Common myeloid progenitor, CD34-positive (primary cell): ENCODE measurements around the gene ETS2.

Experiments used
- CTCF ChIA-PET: fragments of 350-600 bp; sonication (Branson Sonifier 250); formaldehyde crosslinking; loops from one replicate; lab custom pipeline; 2021; ENCODE audit warnings: antibody characterized with exemption; lab: Charles Lee
- POLR2A ChIA-PET: fragments of 350-600 bp; sonication (Branson Sonifier 250); formaldehyde crosslinking; loops from one replicate; lab custom pipeline; 2021; ENCODE audit warnings: antibody characterized with exemption; lab: Charles Lee
- DNase-seq, 3 donors: peaks; one replicate each; pipeline versions ENCODE4 v3.0.0 to v3.0.0-alpha.2; 2013
- H3K27ac ChIP-seq, 2 experiments: 1 replicate in 1 of 2; 2 replicates in 1 of 2; pipeline ENCODE4 v1.7.0; 2013; ENCODE audit warnings: inconsistent platforms in 2 of 2, low read length in 2 of 2, mild to moderate bottlenecking in 2 of 2, low read depth in 1 of 2, moderate library complexity in 1 of 2; ENCODE audit not compliant: severe bottlenecking in 2 of 2, insufficient read depth in 1 of 2, poor library complexity in 1 of 2
- H3K27me3 ChIP-seq, 5 experiments: replicated peaks in 2 of 5; 1 replicate in 3 of 5; 2 replicates in 2 of 5; pipeline versions ENCODE4 v1.6.1 to v1.7.0; 2013; ENCODE audit warnings: low read length in 4 of 5, mild to moderate bottlenecking in 2 of 5, moderate library complexity in 2 of 5, inconsistent platforms in 1 of 5; ENCODE audit not compliant: insufficient read depth in 5 of 5, control insufficient read depth in 4 of 5
- H3K36me3 ChIP-seq, 4 experiments: 1 replicate in 2 of 4; 2 replicates in 2 of 4; pipeline versions ENCODE4 v1.6.1 to v1.7.0; 2013; ENCODE audit warnings: low read length in 3 of 4, control low read depth in 1 of 4, mild to moderate bottlenecking in 1 of 4; ENCODE audit not compliant: control insufficient read depth in 4 of 4, insufficient read depth in 4 of 4
- H3K4me1 ChIP-seq, 4 experiments: 1 replicate in 3 of 4; 2 replicates in 1 of 4; pipeline versions ENCODE4 v1.6.1 to v1.7.1; 2013; ENCODE audit warnings: low read length in 3 of 4, mild to moderate bottlenecking in 3 of 4, control low read depth in 1 of 4, inconsistent platforms in 1 of 4, moderate library complexity in 1 of 4; ENCODE audit not compliant: control insufficient read depth in 4 of 4, insufficient read depth in 4 of 4; ENCODE audit errors: control extremely low read depth in 1 of 4
- H3K4me3 ChIP-seq, 7 experiments: 1 replicate in 4 of 7; 2 replicates in 3 of 7; pipeline versions ENCODE4 v1.5.1 to v1.7.0; 2013; ENCODE audit warnings: mild to moderate bottlenecking in 7 of 7, low read length in 6 of 7, moderate library complexity in 6 of 7, inconsistent platforms in 2 of 7, low read depth in 2 of 7, control low read depth in 1 of 7; ENCODE audit not compliant: insufficient read depth in 4 of 7, control insufficient read depth in 1 of 7; ENCODE audit errors: extremely low read depth in 1 of 7
- H3K9me3 ChIP-seq, 5 experiments: 1 replicate in 4 of 5; 2 replicates in 1 of 5; pipeline versions ENCODE4 v1.6.1 to v1.7.1; 2013; ENCODE audit warnings: low read length in 4 of 5, mild to moderate bottlenecking in 2 of 5, inconsistent platforms in 1 of 5, low read depth in 1 of 5, moderate library complexity in 1 of 5; ENCODE audit not compliant: control insufficient read depth in 4 of 5, insufficient read depth in 2 of 5; ENCODE audit errors: control extremely low read depth in 1 of 5
- WGBS: methylation state at CpG from one replicate; pipeline ENCODE4 v1.1.5; 2013; ENCODE audit not compliant: insufficient coverage; 5-methylcytosine and 5-hydroxymethylcytosine counted together

The ETS2 gene

GRCh38 chr21:38849776-38850175 lies 44.0 kb downstream of the ETS2 start:
- Histone ChIP-seq H3K4me3 (no peak overlapping the region), H3K27ac (no peak overlapping the region), H3K9me3 (peaks cover 0 to 6% (median 0%) of the 10 kb centered on the region in 5 experiments), H3K27me3 (no peaks in the 10 kb centered on the region), H3K36me3 (no peaks in the 10 kb centered on the region), H3K4me1 (peaks cover 2 to 27% (median 14%) of the 10 kb centered on the region in 4 experiments)
- ChIA-PET POLR2A (no interaction called here), CTCF (interaction anchor here (0.7 to 2.3 kb wide), 2 partner anchors 10 to 14 kb away, joined by 3 to 6 read pairs; no protein-coding TSS in a partner anchor)
- 63% methylated on average over 3 of the region's 6 CpGs for WGBS
- no peak for DNase-seq

- POLR2A ChIA-PET, result no interaction called here
- no peak overlapping the region for H3K27ac ChIP-seq
- H3K4me1 ChIP-seq, result peaks cover 2 to 27% (median 14%) of the 10 kb centered on the region in 4 experiments
- no peak overlapping the region for H3K4me3 ChIP-seq
- CTCF ChIA-PET, result interaction anchor here (0.7 to 2.3 kb wide), 5 partner anchors 11 to 129 kb away, joined by 3 to 6 read pairs (median 3); no protein-coding TSS in a partner anchor
- 78% methylated on average over 6 of the region's 6 CpGs for WGBS
- no peaks in the 10 kb centered on the region for H3K27me3 ChIP-seq
- peak in 2 of 3 donors; percentile 48 to 69 for DNase-seq
- peaks cover 0 to 6% (median 0%) of the 10 kb centered on the region in 5 experiments for H3K9me3 ChIP-seq
- no peaks in the 10 kb centered on the region for H3K36me3 ChIP-seq
These were observed 44.7 kb downstream of the ETS2 start for GRCh38 chr21:38850277-38850951.

GRCh38 chr21:38851101-38851500 lies 45.4 kb downstream of the ETS2 start:
- H3K27me3 ChIP-seq, result no peaks in the 10 kb centered on the region
- peaks cover 2 to 27% (median 14%) of the 10 kb centered on the region in 4 experiments for H3K4me1 ChIP-seq
- no peak overlapping the region for H3K27ac ChIP-seq
- DNase-seq, result no peak
- ChIA-PET POLR2A (no interaction called here), CTCF (interaction anchor here (1.0 to 2.3 kb wide), 4 partner anchors 11 to 128 kb away, joined by 3 to 6 read pairs (median 3); no protein-coding TSS in a partner anchor)
- no peak overlapping the region for H3K4me3 ChIP-seq
- no CpG with 5 or more reads among the region's 1 CpG for WGBS
- H3K9me3 ChIP-seq, result peaks cover 0 to 8% (median 0%) of the 10 kb centered on the region in 5 experiments
- no peaks in the 10 kb centered on the region for H3K36me3 ChIP-seq

GRCh38 chr21:38852278-38852677 lies 46.5 kb downstream of the ETS2 start:
- 91% methylated on average over 3 of the region's 3 CpGs for WGBS
- ChIA-PET POLR2A (no interaction called here), CTCF (interaction anchor here (1.8 kb wide), 1 partner anchor 11 kb away, joined by 5 read pairs; no protein-coding TSS in a partner anchor)
- no peak for DNase-seq
- H3K27me3 ChIP-seq, result no peaks in the 10 kb centered on the region
- H3K36me3 ChIP-seq, result no peaks in the 10 kb centered on the region
- no peak overlapping the region for H3K27ac ChIP-seq
- H3K9me3 ChIP-seq, result peaks cover 0 to 8% (median 2%) of the 10 kb centered on the region in 5 experiments
- H3K4me1 ChIP-seq, result peaks cover 2 to 27% (median 14%) of the 10 kb centered on the region in 4 experiments
- H3K4me3 ChIP-seq, result no peak overlapping the region

- no peak for DNase-seq
- H3K9me3 ChIP-seq, result peaks cover 0 to 8% (median 2%) of the 10 kb centered on the region in 5 experiments
- no peaks in the 10 kb centered on the region for H3K27me3 ChIP-seq
- 100% methylated on average over 1 of the region's 3 CpGs for WGBS
- ChIA-PET CTCF (interaction anchor here (0.8 to 1.9 kb wide), 3 partner anchors 11 to 133 kb away, joined by 4 to 5 read pairs (median 4); no protein-coding TSS in a partner anchor), POLR2A (no interaction called here)
- H3K36me3 ChIP-seq, result no peaks in the 10 kb centered on the region
- no peak overlapping the region for H3K27ac ChIP-seq
- H3K4me3 ChIP-seq, result no peak overlapping the region
- peaks cover 2 to 27% (median 14%) of the 10 kb centered on the region in 4 experiments for H3K4me1 ChIP-seq
These were observed 47.0 kb downstream of the ETS2 start for GRCh38 chr21:38852708-38853107.

- ChIA-PET CTCF (interaction anchor here (0.8 to 1.9 kb wide), 4 partner anchors 8 to 132 kb away, joined by 3 to 5 read pairs (median 4); no protein-coding TSS in a partner anchor), POLR2A (interaction anchor here (0.9 to 1.7 kb wide), 2 partner anchors 9 to 132 kb away, joined by 3 to 7 read pairs; no protein-coding TSS in a partner anchor)
- Histone ChIP-seq H3K4me3 (no peak overlapping the region), H3K27me3 (no peaks in the 10 kb centered on the region), H3K36me3 (no peaks in the 10 kb centered on the region), H3K4me1 (peaks cover 2 to 27% (median 14%) of the 10 kb centered on the region in 4 experiments), H3K9me3 (peaks cover 0 to 8% (median 2%) of the 10 kb centered on the region in 5 experiments), H3K27ac (no peak overlapping the region)
- 64% methylated on average over 6 of the region's 6 CpGs for WGBS
- DNase-seq, result peak; percentile 50 to 91 (median 85)
These were observed 47.7 kb downstream of the ETS2 start for GRCh38 chr21:38853421-38853919.
